ENCODE measurements around the gene ELOVL6. TPM values are rescaled to one million over a fixed set of nuclear protein-coding genes. Genes with fewer than 3 reads are reported as not detected.

ELOVL6 gene
- total RNA-seq, 3 donors from 2014 or later (not counting 1 experiment from before 2014, with no cell fraction given): 25.0 to 35.2 (median 30.9) TPM

DNA sequence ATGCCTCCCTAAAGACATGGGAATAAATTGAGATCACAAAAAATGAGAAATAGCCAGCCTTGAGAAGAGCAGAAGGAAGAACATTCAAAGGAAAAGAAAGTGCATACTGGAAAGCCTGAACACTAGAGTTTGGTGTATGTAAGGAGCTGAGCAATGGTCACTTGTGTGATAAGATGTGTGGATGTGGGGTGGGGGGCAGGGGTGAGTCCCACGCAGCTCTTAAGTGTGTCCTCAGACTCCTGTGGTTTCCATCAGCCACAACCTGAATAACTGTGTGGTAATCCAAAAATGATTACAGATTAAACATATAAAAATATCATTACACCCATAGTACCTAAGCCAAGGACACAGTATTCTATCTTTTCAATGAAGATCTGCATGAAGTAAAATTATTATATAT is 59.9 kb downstream of the ELOVL6 start:
- H3K27ac Mint-ChIP-seq: peak overlapping the region in 1 of 2 donors; percentile 64
- Histone ChIP-seq H3K9me3 (ENCODE audit: control insufficient read depth, insufficient read depth, low read length) (no peaks in the 10 kb centered on the region), H3K36me3 (ENCODE audit: control insufficient read depth, insufficient read depth, low read length) (no peaks in the 10 kb centered on the region), H3K4me1 (ENCODE audit: control insufficient read depth, insufficient read depth, low read length) (no peaks in the 10 kb centered on the region), H3K27me3 (ENCODE audit: control insufficient read depth, insufficient read depth, low read length) (no peaks in the 10 kb centered on the region), H3K4me3 (ENCODE audit: low read length) (no peak overlapping the region), H3K27ac (ENCODE audit: low read length) (no peak overlapping the region)
- peaks cover 22 to 32% of the 10 kb centered on the region in 2 donors for H3K4me1 Mint-ChIP-seq
- peaks cover 5% of the 10 kb centered on the region for H3K36me3 Mint-ChIP-seq
- no peaks in the 10 kb centered on the region for H3K27me3 Mint-ChIP-seq (ENCODE audit: low read depth in 2 of 2)
- intact Hi-C loops (cut with micrococcal nuclease): no loop called here
- ATAC-seq: no peak
- no peak for DNase-seq
- H3K9me3 Mint-ChIP-seq: no peaks in the 10 kb centered on the region
- WGBS (ENCODE audit: insufficient coverage): 38% methylated on average over 1 of the region's 1 CpG
- TF ChIP-seq, protein P1, sequence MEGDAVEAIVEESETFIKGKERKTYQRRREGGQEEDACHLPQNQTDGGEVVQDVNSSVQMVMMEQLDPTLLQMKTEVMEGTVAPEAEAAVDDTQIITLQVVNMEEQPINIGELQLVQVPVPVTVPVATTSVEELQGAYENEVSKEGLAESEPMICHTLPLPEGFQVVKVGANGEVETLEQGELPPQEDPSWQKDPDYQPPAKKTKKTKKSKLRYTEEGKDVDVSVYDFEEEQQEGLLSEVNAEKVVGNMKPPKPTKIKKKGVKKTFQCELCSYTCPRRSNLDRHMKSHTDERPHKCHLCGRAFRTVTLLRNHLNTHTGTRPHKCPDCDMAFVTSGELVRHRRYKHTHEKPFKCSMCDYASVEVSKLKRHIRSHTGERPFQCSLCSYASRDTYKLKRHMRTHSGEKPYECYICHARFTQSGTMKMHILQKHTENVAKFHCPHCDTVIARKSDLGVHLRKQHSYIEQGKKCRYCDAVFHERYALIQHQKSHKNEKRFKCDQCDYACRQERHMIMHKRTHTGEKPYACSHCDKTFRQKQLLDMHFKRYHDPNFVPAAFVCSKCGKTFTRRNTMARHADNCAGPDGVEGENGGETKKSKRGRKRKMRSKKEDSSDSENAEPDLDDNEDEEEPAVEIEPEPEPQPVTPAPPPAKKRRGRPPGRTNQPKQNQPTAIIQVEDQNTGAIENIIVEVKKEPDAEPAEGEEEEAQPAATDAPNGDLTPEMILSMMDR (IDR thresholded peaks at IDR 0.05): no peak
- no peak overlapping the region for H3K4me3 Mint-ChIP-seq

DNA sequence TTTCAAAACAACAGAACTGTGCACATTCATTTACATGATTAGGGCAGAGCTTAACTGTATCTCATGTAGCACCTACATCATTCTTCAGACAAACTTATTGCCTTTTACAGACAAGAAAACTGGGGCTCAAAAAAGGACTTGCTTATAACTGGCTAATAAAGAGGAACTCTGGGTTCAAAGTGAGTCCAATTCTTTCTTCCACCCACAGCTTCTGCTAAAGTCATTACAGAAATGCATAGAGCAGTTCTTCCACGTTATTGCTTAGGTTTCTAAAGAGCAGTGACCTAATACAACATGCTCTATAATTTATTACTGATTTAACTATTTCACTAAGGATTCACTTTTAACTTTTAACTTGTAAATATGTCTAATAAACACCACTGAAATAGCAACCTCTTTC is 60.6 kb downstream of the ELOVL6 start:
- no peak overlapping the region for H3K4me3 ChIP-seq (ENCODE audit: low read length)
- H3K9me3 Mint-ChIP-seq: no peaks in the 10 kb centered on the region
- TF ChIP-seq, protein P1 (IDR thresholded peaks at IDR 0.05): no peak
- intact Hi-C loops (cut with micrococcal nuclease): no loop called here
- DNase-seq (no peak), ATAC-seq (no peak)
- H3K27ac ChIP-seq (ENCODE audit: low read length): no peak overlapping the region
- no peaks in the 10 kb centered on the region for H3K4me1 ChIP-seq (ENCODE audit: control insufficient read depth, insufficient read depth, low read length)
- no peak overlapping the region for H3K4me3 Mint-ChIP-seq
- H3K27ac Mint-ChIP-seq: peak overlapping the region in 1 of 2 donors; percentile 64
- 89% methylated on average over 1 of the region's 1 CpG for WGBS (ENCODE audit: insufficient coverage)
- no peaks in the 10 kb centered on the region for H3K9me3 ChIP-seq (ENCODE audit: control insufficient read depth, insufficient read depth, low read length)
- no peaks in the 10 kb centered on the region for H3K27me3 ChIP-seq (ENCODE audit: control insufficient read depth, insufficient read depth, low read length)
- peaks cover 5% of the 10 kb centered on the region for H3K36me3 Mint-ChIP-seq
- H3K4me1 Mint-ChIP-seq: peaks cover 28 to 37% of the 10 kb centered on the region in 2 donors
- no peaks in the 10 kb centered on the region for H3K36me3 ChIP-seq (ENCODE audit: control insufficient read depth, insufficient read depth, low read length)
- H3K27me3 Mint-ChIP-seq (ENCODE audit: low read depth in 2 of 2): no peaks in the 10 kb centered on the region

DNA sequence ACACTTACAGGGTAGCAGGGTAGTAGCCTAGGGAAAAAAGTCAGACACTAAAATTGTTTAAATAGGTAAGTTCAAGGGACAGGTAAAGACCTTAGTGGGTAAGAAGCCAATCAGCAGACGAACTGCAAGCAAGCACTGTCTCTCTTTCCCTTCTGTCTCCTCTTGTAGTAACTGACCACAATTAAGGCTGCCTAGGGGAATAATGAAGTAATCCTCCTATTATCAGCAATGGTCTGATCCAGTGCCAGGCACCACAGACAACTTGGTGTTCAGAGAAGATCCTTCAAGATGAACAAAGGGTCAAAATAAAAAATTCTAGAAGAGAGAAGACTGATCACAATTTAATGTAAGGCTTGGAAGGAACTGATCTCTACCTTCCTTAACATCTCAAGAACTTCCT is 62.9 kb downstream of the ELOVL6 start:
- Histone ChIP-seq H3K4me1 (ENCODE audit: control insufficient read depth, insufficient read depth, low read length) (no peaks in the 10 kb centered on the region), H3K9me3 (ENCODE audit: control insufficient read depth, insufficient read depth, low read length) (no peaks in the 10 kb centered on the region), H3K36me3 (ENCODE audit: control insufficient read depth, insufficient read depth, low read length) (no peaks in the 10 kb centered on the region), H3K27me3 (ENCODE audit: control insufficient read depth, insufficient read depth, low read length) (no peaks in the 10 kb centered on the region), H3K4me3 (ENCODE audit: low read length) (no peak overlapping the region), H3K27ac (ENCODE audit: low read length) (no peak overlapping the region)
- Mint-ChIP-seq H3K36me3 (peaks cover 5% of the 10 kb centered on the region), H3K27me3 (ENCODE audit: low read depth in 2 of 2) (no peaks in the 10 kb centered on the region), H3K4me3 (no peak overlapping the region), H3K9me3 (no peaks in the 10 kb centered on the region), H3K27ac (peak overlapping the region; percentile 17 to 37), H3K4me1 (peaks cover 31 to 43% of the 10 kb centered on the region in 2 donors)
- WGBS (ENCODE audit: insufficient coverage): 100% methylated on average over 1 of the region's 1 CpG
- no peak for ATAC-seq
- no peak for DNase-seq
- intact Hi-C loops (cut with micrococcal nuclease): no loop called here
- TF ChIP-seq, protein P1 (IDR thresholded peaks at IDR 0.05): no peak

DNA sequence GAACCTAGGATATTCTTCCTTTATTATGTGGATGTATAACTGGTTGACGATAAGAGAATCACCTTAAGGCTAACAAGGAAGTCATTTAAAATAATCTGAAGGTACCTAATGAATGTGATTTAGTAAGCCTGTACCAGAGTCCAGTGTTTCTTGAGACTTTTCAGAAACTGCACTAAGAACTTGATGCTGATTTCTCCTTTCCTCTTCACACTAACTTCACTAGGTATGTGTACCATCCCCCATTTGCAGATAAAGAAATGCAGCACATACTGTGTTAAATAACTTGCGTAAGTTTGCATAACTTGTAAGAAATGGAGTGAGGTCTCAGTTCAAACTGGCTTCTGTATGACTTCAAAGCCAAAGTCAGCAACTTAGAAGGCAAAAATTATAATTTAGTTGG is 63.3 kb downstream of the ELOVL6 start:
- no peak for DNase-seq
- ATAC-seq: no peak
- TF ChIP-seq, protein P1 (IDR thresholded peaks at IDR 0.05): no peak
- no peak overlapping the region for H3K27ac ChIP-seq (ENCODE audit: low read length)
- no peaks in the 10 kb centered on the region for H3K27me3 Mint-ChIP-seq (ENCODE audit: low read depth in 2 of 2)
- H3K4me3 Mint-ChIP-seq: no peak overlapping the region
- H3K9me3 Mint-ChIP-seq: no peaks in the 10 kb centered on the region
- H3K27me3 ChIP-seq (ENCODE audit: control insufficient read depth, insufficient read depth, low read length): no peaks in the 10 kb centered on the region
- H3K36me3 Mint-ChIP-seq: peaks cover 5% of the 10 kb centered on the region
- H3K36me3 ChIP-seq (ENCODE audit: control insufficient read depth, insufficient read depth, low read length): no peaks in the 10 kb centered on the region
- H3K9me3 ChIP-seq (ENCODE audit: control insufficient read depth, insufficient read depth, low read length): no peaks in the 10 kb centered on the region
- no peak overlapping the region for H3K4me3 ChIP-seq (ENCODE audit: low read length)
- intact Hi-C loops (cut with micrococcal nuclease): no loop called here
- H3K4me1 Mint-ChIP-seq: peaks cover 30 to 43% of the 10 kb centered on the region in 2 donors
- no peaks in the 10 kb centered on the region for H3K4me1 ChIP-seq (ENCODE audit: control insufficient read depth, insufficient read depth, low read length)
- 100% methylated on average over 1 of the region's 2 CpGs for WGBS (ENCODE audit: insufficient coverage)
- H3K27ac Mint-ChIP-seq: peak overlapping the region; percentile 17 to 37
